Metanephros (tissue), 1 donor: ENCODE measurements around the gene M1AP. TPM values are rescaled to one million over a fixed set of nuclear protein-coding genes. Genes with fewer than 3 reads are reported as not detected.

Experiments
- total RNA-seq: library from RNA; depleted of rRNA; stranded (reverse); fragments of >200 nt; gene quantifications from one replicate; pipeline ENCODE4 v1.2.3, GENCODE V29; 2014

M1AP gene
- total RNA-seq, result 0.47 TPM

GRCh38 chr2:74648009-74648443, at the start of gene M1AP:
Gene M1AP, minus strand, starts transcription at chr2:74648330. Its CDS starts 8,055 bp downstream, at chr2:74640275.

GRCh38 chr2:74653985-74654882, 6.1 kb upstream of the M1AP start, which contains the start of gene SEMA4F:
Gene SEMA4F, plus strand, starts transcription at chr2:74654247. Its CDS starts 130 bp downstream, at chr2:74654377.

GRCh38 chr2:74553892-74554819, 94.0 kb downstream of the M1AP start, which contains the start of the genes DOK1 and LOXL3:
Gene DOK1, plus strand, starts transcription at chr2:74554720. Its CDS starts 35 bp downstream, at chr2:74554755.
Gene LOXL3, minus strand, starts transcription at chr2:74553942. Its CDS starts 1,308 bp downstream, at chr2:74552634.

GRCh38 chr2:74529357-74530238, 118.5 kb downstream of the M1AP start, which contains the start of the genes AUP1 and HTRA2:
Gene AUP1, minus strand, starts transcription at chr2:74529706. Its CDS starts 77 bp downstream, at chr2:74529629.
Gene HTRA2, plus strand, starts transcription at chr2:74529933. Its CDS starts 74 bp downstream, at chr2:74530007.

GRCh38 chr2:74525717-74526648, 122.1 kb downstream of the M1AP start, which contains the start of gene DQX1:
Gene DQX1, minus strand, starts transcription at chr2:74526231. Its CDS starts 502 bp downstream, at chr2:74525729.

GRCh38 chr2:74514368-74515270, 133.5 kb downstream of the M1AP start, which contains the start of gene TLX2:
Gene TLX2, plus strand, starts transcription at chr2:74514450. Its CDS starts 357 bp downstream, at chr2:74514807.

Other genes starting within 250 kb of the M1AP start
- gene C2orf81, start 226.7 kb downstream of the M1AP start, total RNA-seq, result 3.7 TPM
- 20.8 TPM for gene WDR54, start 226.6 kb downstream of the M1AP start, total RNA-seq
- 55.7 TPM for gene RTKN, start 206.4 kb downstream of the M1AP start, total RNA-seq
- gene INO80B, start 193.2 kb downstream of the M1AP start, total RNA-seq, result 22.7 TPM
- gene WBP1, start 189.9 kb downstream of the M1AP start, total RNA-seq, result 59.0 TPM
- gene MOGS, start 182.9 kb downstream of the M1AP start, total RNA-seq, result 48.1 TPM
- 38.5 TPM for gene MRPL53, start 175.7 kb downstream of the M1AP start, total RNA-seq
- gene CCDC142, start 165.3 kb downstream of the M1AP start, total RNA-seq, result 31.2 TPM
- 28.2 TPM for gene TTC31, start 165.2 kb downstream of the M1AP start, total RNA-seq
- 1.1 TPM for gene LBX2, start 148.7 kb downstream of the M1AP start, total RNA-seq
- 8.9 TPM for gene PCGF1, start 140.6 kb downstream of the M1AP start, total RNA-seq
- not detected for gene TLX2, start 133.9 kb downstream of the M1AP start, total RNA-seq
- gene DQX1, start 122.1 kb downstream of the M1AP start, total RNA-seq, result not detected
- 68.7 TPM for gene AUP1, start 118.6 kb downstream of the M1AP start, total RNA-seq
- 33.0 TPM for gene HTRA2, start 118.4 kb downstream of the M1AP start, total RNA-seq
- 10.0 TPM for gene LOXL3, start 94.4 kb downstream of the M1AP start, total RNA-seq
- 10.5 TPM for gene DOK1, start 93.6 kb downstream of the M1AP start, total RNA-seq
- 4.0 TPM for gene SEMA4F, start 5.9 kb upstream of the M1AP start, total RNA-seq
- 18.7 TPM for gene HK2, start 185.8 kb upstream of the M1AP start, total RNA-seq